ENCODE data around the gene CTDSPL2.
"Not testable (repeated sequence)": the region's sequence is repeated elsewhere in the genome, so short reads cannot be mapped to it uniquely, and the experiment has no call there.

The CTDSPL2 gene

DNA sequence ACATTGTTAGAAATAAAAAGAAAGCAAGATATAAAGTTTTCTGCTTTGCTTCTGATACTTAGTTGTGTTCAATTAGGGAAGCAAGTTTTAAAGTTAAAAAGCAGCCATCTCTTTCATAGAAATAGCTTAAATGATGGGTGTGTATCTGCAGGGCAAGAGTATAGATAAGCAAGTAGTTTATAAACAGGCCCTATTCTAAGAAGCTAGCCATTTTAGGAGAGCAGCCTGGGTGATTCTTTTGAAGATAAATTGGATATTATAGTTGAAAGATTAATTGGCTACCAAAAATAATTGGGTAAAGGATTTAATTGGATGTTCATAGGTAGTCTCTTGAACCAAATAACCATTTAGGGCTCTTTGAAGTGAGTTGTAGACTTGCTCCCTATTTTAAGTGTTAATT lies 115.2 kb downstream of the CTDSPL2 start:
- DNase-seq = no peak

DNA sequence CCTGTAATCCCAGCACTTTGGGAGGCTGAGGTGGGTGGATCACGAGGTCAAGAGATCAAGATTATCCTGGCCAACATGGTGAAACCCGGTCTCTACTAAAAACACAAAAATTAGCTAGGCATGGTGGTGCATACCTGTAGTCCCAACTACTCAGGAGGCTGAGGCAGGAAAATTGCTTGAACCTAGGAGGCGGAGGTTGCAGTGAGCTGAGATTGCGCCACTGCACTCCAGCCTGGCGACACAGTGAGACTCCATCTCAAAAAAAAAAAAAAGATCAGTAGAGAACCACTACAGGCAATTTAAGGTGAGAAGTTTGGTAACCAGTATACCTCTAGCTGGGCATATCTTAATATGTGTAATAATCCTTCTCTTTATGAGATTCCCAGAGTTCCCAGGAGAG lies 117.3 kb downstream of the CTDSPL2 start:
- not testable (repeated sequence) for DNase-seq

GRCh38 chr15:44545913-44546802 lies 118.7 kb downstream of the CTDSPL2 start:
- DNase-seq = peak in 1 of 2 experiments; percentile 16

DNA sequence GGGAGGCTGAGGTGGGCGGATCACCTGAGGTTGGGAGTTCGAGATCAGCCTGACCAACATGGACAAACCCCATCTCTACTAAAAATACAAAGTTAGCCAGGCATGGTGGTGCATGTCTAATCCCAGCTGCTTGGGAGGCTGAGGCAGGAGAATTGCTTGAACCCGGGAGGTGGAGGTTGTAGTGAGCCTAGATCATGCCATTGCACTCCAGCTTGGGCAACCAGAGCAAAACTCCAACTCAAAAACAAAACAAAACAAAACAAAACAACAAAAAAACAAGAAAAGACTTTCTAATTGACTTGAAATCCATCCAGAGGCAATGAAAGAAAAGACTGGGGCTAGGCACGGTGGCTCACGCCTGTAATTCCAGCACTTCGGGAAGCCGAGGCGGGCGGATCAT lies 121.7 kb downstream of the CTDSPL2 start:
- not testable (repeated sequence) for DNase-seq

GRCh38 chr15:44550256-44550655 lies 122.8 kb downstream of the CTDSPL2 start:
- peak in 1 of 2 experiments; percentile 45 for DNase-seq

DNA sequence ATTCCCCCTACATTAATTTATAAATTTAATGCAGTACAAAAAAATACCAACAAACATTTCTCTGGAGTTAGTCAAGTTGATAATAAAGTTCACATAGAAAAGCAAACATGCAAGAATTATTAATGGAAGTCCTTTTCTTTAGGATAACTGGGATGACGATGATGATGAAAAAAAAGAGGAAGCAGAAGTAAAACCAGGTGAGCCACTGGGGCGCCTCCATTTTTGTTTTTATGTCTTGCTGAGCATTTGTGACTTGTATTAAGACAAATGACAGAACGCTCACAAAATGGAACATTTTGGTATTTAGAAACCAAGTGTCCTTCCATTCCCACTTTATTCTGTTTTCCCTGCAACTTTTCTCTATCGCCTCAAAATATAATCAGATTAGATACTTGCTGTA lies 123.3 kb downstream of the CTDSPL2 start:
- DNase-seq = no peak

DNA sequence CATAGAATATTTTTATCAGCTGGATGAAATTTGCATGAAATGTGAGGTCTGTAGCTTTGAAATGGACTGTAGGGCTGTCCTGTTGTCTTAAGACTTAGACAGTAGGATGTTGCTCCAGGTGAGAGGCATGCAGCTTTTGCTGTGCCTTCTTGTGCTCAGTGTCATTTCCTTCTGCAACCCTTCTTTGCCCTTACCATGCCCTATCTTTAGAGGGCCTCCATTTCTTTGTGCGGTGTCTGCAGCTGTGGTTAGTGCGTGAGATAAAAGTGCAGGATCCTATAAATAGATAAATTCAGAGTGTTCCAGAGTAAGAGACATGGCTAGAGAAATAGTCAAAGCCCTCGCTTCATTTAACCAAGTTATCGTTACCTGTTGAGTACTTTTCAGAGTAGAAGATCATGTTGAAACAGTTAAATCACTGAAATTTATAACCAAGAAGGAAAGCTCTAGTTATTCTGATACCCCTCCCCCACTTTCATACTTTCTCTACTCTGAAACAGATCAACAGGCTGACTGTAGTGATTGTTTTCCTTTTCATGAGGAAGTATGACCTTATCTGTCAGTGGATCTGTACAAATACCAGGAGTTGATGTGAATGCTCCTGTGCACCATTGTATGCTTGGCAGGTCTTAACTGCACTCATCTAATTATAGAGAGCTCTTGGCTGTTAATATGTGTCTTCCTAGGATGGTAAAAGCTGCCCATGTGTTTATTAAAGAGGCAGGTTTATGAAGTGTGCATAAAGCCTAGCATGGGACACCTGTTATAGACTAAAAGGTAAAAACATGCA lies 127.7 kb downstream of the CTDSPL2 start:
- no peak for DNase-seq

DNA sequence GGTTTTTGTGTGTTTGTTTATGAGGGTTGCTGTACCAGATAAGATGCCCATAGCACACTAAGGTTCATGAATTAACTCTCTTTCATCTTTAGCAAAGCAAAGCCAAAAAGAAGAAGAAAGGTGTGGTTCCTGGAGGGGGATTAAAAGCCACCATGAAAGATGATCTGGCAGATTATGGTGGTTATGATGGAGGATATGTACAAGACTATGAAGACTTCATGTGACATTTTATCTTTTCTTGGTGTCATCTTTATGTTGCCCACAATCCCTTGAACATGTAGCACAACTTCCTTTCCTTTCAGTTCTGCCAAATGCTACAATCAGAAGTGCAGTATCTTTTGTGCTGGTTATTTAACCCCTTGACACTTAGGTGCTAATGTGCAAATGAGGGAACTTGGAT lies 133.5 kb downstream of the CTDSPL2 start:
- DNase-seq = not testable (repeated sequence)

GRCh38 chr15:44565387-44566154 lies 138.1 kb downstream of the CTDSPL2 start:
- no peak for DNase-seq

GRCh38 chr15:44566155-44566540 lies 138.7 kb downstream of the CTDSPL2 start:
- DNase-seq = no peak

- no peak for DNase-seq
These were observed 140.9 kb downstream of the CTDSPL2 start for GRCh38 chr15:44568338-44568737.

- DNase-seq = no peak
These were observed 141.9 kb downstream of the CTDSPL2 start for GRCh38 chr15:44569316-44569715.

GRCh38 chr15:44570361-44570760 lies 142.9 kb downstream of the CTDSPL2 start:
- no peak for DNase-seq

GRCh38 chr15:44573386-44573785 lies 146.0 kb downstream of the CTDSPL2 start:
- DNase-seq = no peak

DNA sequence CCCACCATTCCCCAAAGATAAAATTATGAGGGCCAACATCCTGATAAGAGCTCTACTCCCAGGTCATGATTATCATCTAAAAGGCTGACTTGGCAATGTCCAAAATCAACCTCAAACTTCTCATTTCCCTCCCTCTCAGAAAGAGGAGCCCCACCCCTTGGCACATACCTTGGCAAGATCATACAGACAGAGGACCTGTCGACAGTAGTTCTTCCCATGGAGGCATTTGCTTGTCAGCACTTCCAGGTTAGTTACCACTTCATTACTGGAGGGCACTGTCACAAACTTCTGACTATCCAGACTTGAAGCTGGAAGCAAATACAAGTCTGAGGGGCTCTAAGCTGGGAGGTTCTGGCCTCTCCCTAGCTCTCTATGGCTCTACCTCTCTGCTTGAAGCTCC lies 147.3 kb downstream of the CTDSPL2 start:
- DNase-seq = no peak
